ENCODE data around the gene UNC5B.

UNC5B gene

GRCh38 chr10:71348850-71349249 lies 136.5 kb downstream of the UNC5B start:
- DNase-seq = no peak

GRCh38 chr10:71349406-71349805 lies 137.0 kb downstream of the UNC5B start:
- DNase-seq = no peak

- DNase-seq = no peak
Measured at GRCh38 chr10:71351087-71351486, 138.7 kb downstream of the UNC5B start.

- DNase-seq = no peak
Measured at GRCh38 chr10:71351628-71352319, 139.4 kb downstream of the UNC5B start.

Measured in activated T-cell treated with anti-CD3 and anti-CD28 coated beads for 4 hours (primary cell).